Cerebellar cortex (tissue), 1 donor: Measurements from ENCODE around the gene GFRA1.

Experiments used
- DNase-seq: peaks from one replicate; pipeline ENCODE4 v3.0.0-alpha.2; 2015; ENCODE audit warnings: low spot score

The GFRA1 gene

GRCh38 chr10:116272440-116273283 lies at the start of gene GFRA1:
GFRA1 (minus strand) TSS chr10:116273206; CDS start chr10:116272029, 1,177 bp downstream.
- no peak for DNase-seq

- DNase-seq = no peak
Measured at GRCh38 chr10:116316503-116316902, 43.5 kb upstream of the GFRA1 start.

DNA sequence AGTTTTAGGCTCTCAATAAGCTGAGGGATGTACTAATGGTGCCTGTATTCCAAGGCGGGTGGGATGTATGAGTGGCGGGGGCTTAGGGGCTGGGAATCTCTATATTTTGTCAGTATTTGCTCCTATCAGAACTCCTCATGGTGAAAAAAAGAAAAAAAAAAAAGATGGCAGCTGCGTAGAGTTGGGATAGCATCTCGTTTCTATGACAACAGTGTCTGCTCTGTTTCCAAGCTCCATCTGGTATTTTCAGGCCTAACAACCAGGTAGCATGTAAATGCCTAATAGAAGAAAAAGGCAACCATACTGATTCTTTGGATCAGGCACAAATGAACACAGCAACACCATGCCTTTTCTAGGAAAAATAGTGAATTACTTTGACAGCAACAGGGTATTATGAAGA lies 39.5 kb upstream of the GFRA1 start:
- DNase-seq = peak; percentile 3

DNA sequence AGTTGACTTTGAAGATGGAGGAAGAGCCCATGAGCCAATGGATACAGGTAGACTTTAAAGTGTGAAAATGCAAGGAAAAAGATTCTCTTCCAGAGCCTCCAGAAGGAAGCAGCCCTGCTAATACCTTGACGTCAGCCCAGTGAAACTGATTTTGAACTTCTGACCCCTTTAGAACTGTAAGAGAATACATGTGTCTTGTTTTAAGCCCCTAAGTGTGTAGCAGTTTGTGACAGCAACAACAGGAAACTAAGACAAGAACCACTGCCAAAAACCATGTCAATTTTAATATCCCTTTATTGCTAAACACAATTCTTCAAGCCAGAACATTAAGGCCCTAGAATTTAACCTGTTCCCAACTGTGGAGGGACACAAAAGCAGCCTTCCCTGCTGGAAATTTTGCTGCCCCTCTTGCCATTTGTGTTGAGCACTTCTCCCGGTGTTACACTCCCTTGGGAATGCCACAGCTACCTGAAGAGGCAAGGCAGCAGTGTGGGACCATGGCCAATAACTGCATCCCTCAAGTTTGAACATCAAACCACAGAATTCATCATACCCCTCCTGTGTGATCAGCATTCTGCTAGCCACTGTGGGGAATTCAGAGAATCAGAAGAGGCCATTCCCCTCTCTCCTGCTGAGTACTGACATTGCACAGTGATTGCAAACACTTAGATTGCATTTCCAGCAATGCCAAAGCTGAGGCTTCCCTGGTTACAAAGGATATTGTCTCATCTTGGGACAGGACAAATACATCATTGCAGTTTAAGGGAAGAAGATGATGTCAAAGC lies 38.9 kb upstream of the GFRA1 start:
- no peak for DNase-seq

- no peak for DNase-seq
Measured at GRCh38 chr10:116311016-116311415, 38.0 kb upstream of the GFRA1 start.

GRCh38 chr10:116307455-116307854 lies 34.4 kb upstream of the GFRA1 start:
- no peak for DNase-seq

- no peak for DNase-seq
Measured at GRCh38 chr10:116306847-116307246, 33.8 kb upstream of the GFRA1 start.

DNA sequence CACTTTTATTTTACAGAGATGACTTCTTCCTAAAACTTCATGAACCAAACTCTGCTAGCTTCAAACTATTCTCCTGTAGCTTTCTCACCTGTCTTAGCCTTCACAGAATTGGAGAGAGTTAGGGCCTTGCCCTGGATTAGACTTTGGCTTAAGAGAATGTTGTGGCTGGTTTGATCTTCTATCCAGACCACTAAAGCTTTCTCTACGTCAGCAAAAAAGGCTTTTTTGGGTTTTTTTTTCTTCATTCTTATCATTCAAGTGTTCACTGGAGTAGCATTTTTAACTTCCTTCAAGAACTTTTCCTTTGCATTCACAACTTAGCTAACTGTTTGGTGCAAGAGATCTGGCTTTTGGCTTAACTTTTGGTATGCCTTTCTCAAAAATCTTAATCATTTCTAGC lies 31.9 kb upstream of the GFRA1 start:
- no peak for DNase-seq

DNA sequence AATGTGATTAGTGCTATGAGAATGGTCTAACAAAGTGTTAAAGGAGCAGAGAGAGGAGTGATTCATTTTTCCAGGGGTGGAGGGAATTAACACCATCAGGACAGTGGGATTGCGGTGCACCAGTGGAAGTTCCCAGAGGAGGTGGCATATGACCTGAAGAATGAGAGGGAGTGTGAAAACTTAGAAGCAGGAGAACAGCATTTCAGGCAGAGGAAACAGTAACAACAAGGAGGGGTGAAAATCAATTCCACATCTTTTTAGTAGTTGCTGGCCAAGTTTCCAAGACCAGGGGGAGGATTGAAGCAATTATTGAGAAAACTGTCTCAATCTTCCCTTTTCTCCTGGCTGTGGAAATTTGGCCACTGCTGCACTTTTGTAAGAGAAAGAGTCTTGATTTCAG lies 27.5 kb upstream of the GFRA1 start:
- no peak for DNase-seq

DNA sequence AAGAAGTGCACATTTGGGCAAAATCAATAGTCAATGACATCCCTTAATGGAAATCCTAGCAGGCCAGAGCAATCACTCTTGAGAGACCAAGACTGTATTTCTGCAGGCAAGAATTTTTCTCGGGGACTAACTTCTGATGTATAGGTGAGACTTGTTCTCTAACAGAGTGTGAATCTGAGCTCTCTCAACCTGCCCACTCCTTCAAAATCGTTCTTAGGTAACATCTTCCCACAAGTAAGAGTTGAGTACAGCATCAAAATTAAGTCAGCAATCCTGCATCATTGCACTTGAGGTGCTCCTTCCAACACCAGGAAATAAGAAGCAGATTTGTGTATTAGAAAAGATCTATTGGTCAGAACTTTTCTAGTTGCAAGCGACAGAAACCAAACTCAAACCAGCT lies 25.6 kb upstream of the GFRA1 start:
- DNase-seq = no peak

DNA sequence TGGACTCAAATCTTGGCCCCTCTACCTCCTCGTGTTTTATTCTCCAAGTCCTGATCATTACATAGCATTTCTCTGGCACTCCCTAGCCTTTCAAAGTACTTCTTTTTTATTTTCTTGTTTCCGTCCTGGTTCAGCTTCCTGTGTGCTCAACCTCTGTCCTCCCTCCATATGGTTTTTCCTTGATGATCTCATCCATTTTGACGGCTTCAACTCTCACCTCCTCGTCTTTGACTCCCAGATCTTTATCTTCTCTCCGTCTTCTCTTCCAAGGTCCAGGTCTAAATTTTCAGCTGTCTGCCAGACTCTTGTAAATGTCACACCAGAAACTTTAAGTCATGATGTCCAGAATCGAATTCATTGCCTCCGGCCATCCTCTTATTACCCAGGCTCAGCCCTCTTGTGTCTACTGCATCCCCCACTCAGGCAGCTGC lies 23.3 kb upstream of the GFRA1 start:
- DNase-seq = no peak

GRCh38 chr10:116292493-116292892 lies 19.5 kb upstream of the GFRA1 start:
- DNase-seq = no peak

DNA sequence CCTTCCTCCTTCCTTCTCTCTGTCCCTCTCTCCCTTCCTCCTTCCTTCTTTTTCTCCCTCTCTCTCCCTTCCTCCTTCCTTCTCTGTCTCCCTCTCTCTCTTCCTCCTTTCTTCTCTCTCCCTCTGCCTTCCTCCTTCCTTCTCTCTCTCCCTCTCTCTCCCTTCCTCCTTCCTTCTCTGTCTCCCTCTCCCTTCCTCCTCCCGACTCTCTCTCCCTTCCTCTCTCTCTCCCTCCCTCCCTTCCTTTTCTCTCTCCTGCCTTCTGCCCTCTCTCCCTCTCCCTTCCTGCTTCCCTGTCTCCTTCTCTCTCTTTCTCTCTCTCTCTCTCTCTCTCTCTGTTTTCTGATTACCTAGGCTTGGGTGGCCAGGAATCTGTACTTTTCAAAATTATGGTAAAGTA lies 16.6 kb upstream of the GFRA1 start:
- no peak for DNase-seq

- peak; percentile 54 for DNase-seq
Measured at GRCh38 chr10:116287906-116288501, 15.0 kb upstream of the GFRA1 start.

GRCh38 chr10:116286626-116287200 lies 13.7 kb upstream of the GFRA1 start:
- DNase-seq = no peak

DNA sequence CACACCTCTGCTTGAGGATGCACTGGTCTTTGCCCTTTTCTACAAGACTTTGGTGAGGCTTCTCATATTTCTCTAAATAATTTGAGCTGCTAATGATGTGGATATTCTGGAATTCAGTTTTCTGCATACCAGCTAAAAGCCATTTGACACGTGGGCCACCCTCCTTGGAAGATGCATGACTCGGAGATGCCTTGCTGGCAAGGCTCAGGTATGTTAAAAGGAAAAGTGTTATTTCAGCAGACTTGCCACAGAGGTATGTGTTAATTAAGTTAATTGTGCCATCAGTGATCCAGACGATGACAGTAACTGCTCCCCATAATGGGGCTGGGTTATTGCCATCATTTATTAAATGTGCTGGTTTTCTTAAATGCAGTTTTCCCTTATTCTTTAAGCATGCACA lies 8.8 kb upstream of the GFRA1 start:
- DNase-seq = no peak

- DNase-seq = no peak
Measured at GRCh38 chr10:116278846-116279245, 5.8 kb upstream of the GFRA1 start.

DNA sequence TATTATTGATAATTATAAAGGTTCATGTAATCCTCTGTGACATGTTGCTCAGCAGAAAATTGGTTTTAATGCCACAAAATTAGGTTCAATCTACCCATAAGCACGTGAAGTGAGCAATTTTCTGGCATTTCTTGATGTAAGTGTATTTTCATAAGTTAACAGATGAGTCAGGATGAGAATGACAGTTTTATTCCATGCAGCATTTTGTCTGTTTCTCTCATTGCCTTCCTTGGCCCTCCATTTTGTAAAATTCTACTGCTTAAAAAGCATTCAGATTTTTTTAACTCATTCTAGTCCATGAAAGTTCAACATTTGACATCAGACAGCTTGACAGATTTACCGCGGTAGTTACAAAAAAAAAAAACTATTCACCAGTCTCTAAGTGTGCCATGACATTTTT lies 4.0 kb upstream of the GFRA1 start:
- no peak for DNase-seq

DNA sequence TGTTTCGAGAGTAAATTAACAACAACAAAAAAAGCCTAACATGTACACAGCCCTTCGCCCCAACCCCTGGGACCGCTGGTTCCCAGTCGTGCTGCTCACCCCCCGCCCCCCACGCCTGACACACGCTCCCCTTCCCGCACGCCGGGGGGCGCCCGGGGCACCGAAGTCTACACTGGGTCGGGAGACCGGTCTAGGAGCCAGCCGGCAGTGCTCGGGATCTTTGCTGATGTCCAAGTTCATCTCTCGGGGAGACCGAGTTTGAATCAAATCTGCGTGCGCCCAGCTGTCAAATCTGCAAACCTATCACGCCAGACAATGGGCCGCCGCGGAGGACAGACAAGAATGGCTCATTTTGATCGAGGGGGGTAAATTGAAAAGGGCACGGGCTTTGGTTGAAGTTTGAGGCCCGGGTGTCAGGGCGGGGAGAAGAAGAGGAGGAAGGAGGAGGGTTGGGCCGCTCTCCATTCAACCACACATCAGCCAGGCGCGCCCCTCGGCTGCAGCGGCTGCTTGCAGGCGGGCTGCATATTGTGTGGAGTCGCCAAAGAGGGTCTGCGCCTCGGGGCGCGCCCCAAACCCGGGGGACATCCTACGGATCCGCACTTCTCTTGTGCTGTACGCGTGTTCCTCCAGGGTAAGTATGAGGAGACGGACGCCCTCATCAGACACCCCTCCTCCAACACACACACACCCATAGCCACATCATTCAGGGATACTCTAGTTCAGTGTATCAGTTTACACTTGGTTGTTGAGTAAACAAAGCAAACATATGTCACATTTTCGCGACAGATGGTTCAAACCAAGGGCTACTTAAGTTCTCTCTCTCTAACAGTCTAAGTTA lies 1.3 kb upstream of the GFRA1 start:
- no peak for DNase-seq

DNA sequence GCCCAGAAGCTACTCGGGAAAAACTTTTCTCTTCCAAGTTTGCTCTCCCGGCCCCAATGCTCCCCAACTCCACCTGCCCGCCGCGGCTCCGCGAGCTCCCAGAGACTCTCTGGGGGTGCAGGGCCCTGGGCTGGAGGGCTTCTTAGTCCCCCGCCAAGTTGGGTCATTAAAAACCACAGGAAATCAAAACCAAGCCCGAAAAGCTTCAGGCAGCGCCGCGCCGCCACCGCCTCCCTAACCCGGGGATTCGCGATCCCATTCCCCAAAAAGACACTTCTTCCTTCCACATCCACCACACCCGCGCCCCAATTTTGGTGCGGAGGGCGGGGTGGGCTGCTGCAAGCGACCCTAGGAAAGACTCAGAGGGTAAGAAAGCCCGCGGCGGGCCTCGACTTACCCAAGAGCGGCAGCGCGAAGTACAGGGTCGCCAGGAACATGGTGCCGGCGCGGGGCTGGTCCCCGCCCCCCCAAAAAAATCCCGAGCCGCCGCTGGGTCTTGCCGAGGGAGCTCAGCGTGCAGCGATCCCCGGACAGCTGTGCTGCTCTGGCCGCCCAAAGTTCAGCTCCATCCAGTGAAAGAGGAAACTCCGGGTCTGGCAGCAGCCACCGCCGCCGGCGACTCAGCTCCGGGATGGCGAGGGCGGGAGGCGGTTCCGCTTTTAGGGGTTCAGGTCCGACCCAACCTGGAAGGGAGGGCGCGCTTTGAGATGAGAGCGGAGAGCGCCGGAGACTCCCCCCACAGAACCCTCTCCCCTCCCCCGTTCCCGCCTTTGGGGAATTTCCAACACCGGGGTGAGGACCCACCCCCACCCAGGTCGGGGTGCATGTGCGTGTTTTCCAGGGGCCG lies 1.2 kb downstream of the GFRA1 start:
- DNase-seq = no peak
